ENCODE results near the gene SOX30.

Gene SOX30

DNA sequence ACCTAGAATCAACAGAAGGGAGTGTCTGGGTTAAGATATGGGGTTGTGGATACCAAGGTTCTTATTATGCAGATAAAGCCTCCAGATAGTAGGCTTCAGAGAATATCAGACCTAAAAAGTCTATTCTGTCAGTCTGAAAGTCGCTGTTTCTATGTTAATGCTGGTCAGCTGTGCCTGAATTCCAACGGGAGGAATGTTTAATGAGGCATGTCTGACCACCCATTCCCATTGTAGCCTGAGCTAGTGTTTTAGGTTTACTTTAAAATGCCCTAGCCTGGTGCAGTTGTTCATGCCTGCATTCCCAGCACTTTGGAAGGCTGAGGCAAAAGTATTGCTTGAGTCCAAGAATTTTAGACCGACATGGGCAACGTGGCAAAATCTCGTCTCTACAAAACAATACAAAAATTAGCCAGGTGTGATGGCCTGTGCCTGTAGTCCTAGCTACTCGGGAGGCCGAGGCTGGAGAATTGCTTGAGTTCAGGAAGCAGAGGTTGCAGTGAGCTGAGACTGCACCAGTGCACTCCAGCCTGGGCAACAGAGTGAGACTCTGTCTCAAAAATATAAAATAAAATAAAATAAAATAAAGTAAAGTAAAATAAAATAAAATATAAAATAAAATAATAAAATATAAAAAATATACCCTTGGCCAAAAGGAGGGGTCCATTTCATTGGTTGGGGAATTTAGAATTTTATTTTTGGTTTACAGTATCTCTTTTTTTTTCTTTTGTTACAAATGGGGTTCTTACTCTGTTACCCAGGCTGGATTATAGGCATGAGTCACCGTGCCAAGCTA is 7.8 kb upstream of the SOX30 start:
- no peak for DNase-seq

DNA sequence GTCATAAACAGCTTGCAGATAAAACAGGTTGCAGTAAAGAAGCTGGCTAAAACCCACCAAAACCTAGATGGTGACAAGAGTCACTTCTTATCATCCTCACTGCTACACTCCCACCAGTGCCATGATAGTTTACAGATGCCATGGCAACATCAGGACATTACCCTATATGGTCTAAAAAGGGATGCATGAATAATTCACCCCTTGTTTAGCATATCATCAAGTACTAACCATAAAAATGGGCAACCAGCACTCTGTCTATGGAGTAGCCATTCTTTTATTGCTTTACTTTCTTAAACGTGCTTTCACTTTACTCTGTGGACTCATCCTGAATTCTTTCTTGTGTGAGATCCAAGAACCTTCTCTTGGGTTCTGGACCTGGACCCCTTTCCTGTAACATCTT is 6.7 kb upstream of the SOX30 start:
- DNase-seq = no peak

DNA sequence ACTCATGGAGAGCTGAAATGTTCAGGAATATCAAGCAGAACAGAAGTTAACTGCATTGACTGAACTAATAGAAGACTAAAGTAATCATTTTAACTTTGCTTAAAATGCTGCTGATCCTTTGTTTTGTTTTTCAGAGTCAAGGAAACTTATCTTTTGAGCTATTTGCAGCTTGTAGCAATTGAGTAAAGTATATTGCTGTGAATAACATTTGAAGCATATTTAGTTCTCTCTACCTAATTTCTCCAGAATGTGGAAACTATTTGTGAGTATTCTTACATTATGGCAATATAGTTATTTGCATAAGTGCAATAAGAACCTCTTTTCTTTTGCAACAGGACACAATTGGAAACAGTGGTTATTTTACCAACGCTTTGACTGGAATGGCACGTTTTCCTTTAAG is 5.3 kb upstream of the SOX30 start:
- DNase-seq = no peak

DNA sequence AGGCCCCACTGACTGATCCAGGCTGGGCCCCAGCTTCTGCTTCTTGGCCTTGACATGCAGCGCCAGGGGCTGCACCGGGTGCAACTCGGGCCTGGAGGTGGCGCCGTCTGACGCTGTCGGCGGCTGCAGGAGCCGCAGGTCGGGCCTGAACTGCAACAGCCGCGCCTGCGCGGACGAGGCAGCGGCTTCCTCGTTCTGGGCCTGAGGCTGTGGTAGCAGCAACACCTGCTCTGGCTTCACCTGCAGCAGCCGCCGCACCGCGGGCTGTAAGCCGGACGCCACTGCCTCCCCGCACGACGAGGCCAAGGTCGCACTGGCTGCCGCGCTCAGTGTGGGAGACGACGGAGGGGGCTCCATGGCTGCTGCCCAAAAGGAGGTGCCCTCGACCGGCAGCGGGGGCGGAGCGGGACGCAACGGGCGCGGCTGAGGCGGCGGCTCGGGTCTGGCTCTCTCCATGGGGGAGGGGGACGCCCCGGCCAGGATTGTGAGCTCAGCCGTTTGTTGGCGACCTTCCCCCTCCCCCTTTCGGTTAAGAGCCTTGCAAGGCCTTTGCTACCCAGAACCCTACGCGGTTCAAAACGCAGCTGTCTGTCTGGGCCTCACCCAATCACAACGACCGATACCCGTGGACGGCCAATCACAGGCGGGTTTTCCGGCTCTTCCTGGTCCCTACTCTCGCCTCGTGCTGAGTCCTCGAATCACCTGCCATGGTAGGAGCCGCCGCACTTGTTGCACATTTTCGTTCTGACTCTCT is 438 bp downstream of the SOX30 start:
- DNase-seq = peak; percentile 71

DNA sequence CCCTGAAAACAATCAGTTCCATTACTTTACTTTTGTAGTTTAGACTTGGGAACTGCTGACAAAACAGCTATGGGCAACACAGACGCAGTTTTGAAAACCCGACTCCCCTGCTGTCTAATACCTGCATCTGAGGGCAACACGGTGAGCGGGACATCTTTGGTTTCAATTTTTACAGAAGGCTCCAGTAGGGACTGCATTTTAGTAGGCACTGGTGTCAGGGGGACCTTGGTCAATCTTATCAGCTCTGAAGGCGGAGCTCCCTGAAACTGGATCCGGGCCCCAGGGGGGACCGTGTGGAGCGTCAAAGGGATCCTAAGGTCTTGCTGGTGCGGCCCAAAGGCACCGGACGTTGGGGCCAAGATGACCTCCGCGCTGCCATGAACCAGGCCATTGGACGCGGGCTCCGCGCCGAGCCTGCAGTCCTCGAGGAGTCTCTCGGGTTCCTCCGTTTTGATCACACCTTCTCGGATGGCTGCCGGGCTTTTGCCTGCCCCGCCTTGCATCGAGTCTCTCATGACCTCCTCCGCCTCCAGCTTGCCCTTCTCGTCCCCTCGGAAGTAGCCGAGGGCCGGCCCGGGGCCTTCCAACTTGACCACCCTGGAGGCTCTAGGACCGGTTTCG is 1.1 kb downstream of the SOX30 start:
- DNase-seq = no peak

DNA sequence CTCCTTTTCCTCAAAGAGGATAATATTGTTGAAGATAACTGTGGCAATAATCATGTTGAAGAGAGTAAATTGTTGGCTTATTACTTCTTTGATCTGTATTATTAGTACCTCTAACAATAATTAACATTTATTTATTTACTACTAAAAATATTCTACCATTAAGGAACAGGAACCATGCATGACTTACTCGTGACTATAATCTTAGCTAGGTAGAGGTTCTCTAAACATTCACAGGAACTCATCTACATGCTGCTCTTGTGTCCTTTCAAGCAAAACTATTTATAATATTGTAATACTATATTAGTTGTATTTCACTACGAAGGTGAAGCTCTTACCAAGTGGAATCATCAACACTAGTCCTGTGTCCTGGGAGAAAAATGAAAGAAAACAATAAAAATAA is 3.1 kb downstream of the SOX30 start:
- DNase-seq = no peak

DNA sequence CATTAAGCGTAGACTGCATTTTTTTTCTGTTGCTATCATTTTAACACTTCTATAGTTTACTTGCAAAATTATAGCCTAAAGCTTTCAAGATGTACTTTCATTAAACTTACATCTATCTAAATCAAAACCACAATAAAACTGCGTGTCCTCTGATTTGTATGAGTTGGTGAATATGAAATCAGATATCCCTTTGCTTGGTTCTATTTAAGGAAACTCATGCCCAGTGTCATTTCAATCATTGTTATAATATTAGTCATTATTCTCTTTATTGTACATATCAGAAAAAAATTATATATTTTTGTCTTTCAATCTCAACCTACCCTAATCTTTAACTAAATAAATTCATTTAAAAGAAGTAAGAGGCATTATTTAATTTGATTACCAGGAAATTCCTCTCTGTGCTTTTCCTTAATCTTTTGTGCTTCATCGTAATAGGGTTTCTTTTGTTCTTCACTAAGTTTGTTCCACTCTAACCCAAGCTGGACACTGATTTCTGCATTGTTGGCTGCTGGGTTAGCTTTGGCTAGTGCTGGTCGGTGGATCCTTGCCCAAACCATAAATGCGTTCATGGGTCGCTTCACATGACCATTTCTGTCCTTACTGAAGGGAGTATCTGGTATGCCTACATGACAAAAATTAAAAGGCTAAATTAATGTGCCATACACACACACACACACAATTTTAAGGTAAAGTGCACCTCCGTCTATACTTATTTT is 3.8 kb downstream of the SOX30 start:
- DNase-seq = peak; percentile 11

DNA sequence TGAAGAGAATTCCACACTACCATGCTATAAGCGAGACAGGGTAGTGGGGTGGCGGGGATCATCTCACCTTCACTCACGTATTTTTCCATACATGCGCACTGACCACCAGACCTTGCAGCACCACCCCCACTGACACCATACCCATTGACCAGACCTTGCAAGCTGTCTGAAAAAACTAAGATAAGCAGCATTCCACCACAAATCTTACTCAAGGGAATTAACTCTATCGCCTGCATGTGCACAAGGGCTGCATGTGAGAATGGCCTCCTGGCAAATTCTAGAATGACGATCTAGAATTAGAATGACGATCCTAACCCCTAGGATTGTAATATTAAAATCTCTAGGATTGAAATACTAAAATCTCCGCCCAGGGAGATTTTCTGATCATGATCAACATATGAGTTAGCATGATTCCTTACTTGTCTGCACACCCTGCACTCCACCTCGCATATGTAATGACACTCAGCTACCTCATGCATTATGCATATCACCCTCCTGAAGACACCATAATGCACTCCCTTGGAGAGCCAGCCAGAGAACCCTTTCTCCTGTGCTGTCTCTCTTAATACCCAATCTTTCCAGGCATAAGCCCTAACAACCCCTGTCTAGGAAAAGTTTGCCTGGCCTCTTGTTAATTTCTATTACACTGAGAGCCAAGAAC is 11.7 kb downstream of the SOX30 start:
- DNase-seq = no peak

DNA sequence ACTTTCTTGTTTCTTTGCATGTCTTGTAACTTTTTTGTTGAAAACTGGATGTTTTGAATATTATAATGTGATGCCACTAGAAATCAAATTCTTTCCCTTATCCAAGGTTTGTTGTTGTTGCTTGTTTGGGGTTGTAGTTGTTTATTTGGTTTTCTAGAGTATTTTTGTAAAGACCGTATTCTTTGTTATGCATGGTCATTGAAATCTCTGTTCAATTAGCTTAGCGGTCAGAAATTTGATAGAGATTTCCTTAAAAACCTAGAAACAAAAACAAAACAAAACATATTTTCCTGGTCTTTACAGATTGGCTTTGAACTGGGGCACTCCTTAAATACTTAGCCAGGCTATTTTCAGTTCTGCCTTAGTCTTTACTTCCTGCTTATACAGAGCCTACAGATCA is 21.9 kb downstream of the SOX30 start:
- DNase-seq = no peak

DNA sequence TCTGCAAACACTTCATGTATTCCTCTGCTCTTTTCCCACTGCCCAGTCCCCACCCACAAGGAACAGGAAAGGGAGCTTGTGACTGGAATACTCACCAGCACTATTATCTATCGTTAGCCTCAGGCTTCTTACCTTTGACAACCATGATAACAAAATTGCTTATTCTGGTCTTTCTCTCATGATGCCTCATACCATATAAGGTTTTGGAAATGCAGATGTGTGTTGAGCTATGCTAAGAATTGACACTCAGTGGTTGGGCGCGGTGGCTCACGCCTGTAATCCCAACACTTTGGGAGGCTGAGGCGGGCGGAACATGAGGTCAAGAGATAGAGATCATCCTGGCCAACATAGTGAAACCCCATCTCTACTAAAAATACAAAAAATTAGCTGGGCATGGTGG is 25.4 kb downstream of the SOX30 start:
- DNase-seq = no peak

DNA sequence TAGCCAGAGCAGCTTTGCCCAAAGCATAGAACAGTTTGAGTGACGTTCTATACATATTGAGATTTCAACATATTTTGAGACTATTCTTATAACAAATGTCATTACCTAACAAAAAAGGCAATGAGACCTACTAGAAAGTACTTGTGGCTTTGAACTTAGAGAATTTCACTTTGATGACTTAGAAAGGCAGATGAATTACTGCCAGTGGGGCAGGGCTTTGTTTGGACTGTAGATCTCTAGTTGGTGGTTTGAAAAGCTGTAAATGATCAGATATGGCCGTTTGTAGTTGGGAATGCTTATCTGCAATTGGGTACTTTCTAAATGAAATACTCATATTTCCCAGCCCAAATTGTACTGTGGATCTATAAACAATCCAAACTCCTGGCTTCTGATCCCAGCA is 28.1 kb downstream of the SOX30 start:
- no peak for DNase-seq

DNA sequence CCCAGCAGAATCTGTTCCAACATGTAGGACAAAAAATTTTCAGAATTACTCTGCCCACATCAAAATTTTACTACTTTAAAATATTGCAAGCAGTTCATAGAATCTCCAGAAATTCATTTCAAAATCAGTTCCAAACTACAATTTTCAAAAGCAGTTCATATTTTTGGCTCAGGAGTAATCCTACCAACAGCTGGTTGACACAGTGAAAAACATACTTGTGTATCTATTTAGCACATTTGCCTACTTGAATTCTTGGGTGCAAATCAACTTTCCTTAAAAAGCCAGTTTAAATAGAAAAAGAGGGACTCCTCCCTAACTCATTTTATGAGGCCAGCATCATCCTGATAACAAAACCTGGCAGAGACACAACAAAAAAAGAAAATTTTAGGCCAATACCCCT is 31.5 kb downstream of the SOX30 start:
- no peak for DNase-seq

DNA sequence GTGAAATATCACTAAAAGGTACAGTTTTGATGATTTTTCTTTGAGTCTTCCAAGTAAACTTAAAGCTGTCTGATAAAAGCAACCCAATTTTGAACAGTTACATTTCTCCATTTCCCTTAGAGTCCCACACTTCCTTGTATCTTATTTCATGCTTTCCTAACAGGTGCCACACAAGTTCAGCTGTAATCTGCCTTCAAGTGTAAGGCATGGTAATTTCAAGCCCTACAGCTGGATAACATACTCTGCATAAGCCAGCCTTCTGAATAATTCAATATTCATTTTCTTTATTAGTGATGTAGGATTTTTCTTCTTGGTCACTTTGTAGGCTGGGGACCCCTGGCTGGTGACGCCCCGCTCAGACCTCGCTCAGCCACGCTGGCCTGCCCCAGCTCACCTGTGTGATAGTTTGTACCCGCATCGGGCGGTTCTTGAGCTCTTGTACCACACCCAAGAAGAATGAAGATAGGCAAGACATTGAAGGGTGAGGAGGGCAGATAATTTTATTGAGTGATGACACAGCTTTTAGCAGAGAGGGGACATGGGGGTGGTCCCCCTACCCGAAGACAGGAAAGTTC is 34.0 kb downstream of the SOX30 start:
- no peak for DNase-seq

DNA sequence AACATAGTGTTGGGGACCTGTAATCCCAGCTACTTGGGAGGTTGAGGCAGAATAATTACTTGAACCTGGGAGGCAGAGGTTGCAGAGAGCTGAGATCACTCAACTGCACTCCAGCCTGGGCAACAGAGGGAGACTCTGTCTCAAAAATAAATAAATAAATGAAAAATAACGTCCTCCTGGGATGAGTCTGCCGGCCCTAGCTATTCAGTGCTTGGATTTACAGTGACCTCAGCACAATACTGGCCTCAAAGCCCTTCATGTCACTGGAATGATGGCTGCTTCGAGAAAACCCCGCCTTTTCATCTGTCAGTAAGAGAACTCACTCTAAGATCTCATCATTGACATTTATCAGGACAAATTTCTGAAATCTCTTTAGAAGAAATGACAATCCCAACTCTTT is 35.5 kb downstream of the SOX30 start:
- no peak for DNase-seq

DNA sequence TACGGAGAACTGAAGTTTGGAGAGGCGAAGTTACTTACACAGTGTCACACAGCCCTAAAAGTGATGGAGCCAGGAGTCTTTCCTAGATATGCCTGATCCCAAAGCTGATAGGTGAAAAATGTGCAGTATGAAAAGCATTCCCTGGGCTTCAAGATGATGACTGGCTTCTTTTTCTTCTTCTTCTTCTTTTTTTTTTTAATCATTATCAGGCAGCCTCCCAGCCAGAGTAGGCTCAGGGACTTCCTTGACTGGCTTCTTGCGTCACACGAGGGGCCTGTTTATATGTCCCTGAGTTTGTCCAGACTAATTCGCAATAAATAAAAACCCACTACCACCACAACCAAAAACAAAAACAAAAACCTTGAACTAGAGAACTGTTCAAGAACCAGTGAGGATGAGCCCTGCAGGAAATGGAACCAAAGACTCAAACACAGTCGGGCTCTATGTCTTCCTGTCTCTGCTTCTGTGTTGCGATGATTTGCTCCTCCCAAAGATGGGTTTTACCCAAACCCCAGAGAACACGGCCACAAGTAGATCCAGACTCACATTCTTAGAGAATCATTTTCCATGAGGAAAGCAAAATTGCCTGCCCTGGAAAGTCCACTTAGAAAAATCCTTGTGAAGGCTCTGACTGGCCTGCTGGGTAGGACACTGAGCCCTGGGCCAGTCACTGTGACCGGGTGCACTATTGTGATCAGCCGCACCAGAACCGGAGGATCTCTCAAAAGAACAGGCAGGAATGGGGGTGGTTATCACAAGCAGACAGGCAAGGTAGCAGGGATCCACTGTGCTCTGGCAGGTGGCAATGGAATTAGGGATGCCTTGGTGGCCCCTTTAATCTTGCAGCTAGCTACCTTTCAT is 38.6 kb downstream of the SOX30 start:
- DNase-seq = no peak

DNA sequence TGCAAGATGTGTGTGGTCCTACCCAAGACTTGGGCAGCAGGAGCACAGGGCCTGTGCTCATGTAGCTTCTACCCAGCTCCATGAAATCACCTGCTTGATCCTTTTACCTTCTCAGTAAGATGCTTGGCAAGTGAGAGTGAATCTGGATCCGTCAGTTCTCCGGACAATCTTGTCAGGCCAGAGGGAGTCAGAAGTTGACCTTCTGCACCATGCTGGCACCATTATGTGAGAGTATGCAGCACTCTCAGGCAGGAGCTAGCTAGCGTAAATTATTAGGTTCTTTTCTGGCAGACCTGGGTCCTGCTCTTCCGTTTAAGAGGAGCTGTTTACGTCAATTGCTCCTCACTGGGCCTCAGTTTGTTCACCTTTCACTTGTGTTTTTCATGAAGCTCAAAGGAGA is 39.7 kb downstream of the SOX30 start:
- DNase-seq = no peak

DNA sequence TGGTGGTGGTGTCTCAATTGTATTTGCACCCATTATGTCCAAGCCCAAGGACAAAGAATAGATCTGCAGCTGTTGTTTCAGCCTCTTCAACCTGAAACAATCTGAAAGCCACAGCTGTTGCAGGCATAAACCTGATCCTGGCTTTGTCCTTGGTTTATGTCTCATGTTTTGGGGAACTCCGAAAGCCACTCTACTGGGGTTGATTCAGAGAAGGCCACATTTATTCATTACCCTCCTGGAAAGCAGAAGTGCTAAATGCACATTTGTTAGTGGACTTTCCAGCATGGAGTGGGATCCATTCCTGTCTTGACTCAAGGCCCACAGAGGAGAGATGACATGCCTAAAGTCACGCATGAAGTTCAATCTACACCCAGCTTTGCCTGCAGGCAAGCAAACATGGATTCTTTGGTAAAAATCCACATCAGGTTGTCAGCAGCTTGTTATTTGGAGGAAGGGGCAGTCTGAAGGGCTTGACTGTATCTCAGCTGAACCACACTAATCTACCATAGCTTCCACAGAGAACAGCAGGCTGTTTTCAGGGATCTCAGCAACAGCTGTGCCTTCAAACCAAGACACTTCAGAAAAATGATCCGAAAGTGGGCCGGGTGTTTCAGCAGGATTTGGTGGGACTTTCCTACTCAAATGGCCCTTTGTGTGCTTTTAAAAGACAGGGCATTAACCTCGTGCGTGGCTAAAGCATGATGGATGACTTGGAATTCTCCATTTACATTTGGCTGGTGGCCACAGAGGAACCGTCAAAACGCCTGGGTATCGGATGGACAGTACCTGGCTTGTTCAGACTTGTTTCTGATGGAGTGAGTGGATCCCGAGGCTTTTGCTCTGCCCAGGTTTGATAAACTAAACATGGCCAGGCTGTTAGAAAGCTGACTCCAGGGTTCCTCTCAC is 40.4 kb downstream of the SOX30 start:
- DNase-seq = no peak

DNA sequence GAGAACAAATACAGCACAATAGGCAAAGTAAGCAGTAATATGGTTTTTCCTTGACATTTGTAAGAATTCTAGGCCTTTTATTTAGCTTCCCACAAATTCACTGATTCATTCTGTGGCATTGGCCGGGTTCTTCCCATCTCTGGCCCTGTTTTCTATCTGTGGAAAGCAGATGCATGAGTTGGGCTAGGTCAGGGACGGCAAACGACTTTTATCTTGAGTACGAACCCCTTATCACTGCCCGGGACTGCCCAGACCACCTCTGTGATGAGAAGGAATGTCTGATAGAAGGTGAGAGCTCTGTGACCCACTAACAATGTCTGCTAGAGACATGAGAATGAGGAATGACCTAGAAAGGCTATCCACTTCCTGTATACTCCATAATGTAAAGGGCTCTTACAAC is 41.2 kb downstream of the SOX30 start:
- DNase-seq = no peak

DNA sequence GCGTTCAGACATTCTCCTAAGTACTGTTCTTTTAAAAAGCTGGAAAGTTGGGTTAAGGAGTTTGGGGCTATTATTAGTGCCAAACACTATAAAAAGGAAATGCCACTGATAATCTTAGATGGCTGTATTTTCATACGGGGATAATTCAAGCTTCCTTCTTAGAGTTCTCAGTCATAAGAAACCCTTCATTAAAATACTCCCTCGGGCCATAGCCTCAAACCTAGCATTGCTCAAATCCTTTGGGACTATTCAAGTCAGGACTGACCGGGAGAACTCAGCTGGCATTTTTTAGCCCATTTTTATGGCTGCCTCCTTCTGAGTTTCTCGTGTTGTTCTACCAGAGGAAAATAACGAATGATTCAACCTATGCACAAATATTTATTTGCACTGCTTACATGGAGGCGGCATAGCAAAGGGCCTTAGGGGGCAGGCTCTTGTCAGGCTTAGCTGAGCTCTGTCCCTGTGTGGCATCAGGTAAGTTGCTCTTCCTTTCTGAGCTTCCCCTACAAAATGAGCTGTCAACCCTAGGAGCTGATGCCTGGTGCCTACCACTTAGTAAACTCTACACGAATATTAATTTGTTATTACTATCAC is 43.2 kb downstream of the SOX30 start:
- DNase-seq = no peak
